Mesenchymal stem cell (in vitro differentiated cells and primary cell): ENCODE data around the gene VAMP4.

Source experiments
- DNase-seq: peaks from one replicate; pipeline ENCODE4 v3.0.0-alpha.2; 2013
- H2AFZ ChIP-seq: one replicate; pipeline ENCODE4 v1.6.1; 2013; ENCODE audit warnings: low read depth, mild to moderate bottlenecking, control low read depth, inconsistent platforms, low read length, moderate library complexity
- H2AK5ac ChIP-seq: 2 replicates; pipeline ENCODE4 v1.6.1; 2013; ENCODE audit warnings: low read length, moderate library complexity, mild to moderate bottlenecking, inconsistent platforms; ENCODE audit not compliant: severe bottlenecking
- H2BK120ac ChIP-seq: one replicate; pipeline ENCODE4 v1.6.1; 2013; ENCODE audit warnings: low read depth, mild to moderate bottlenecking, inconsistent platforms, low read length, moderate library complexity
- H2BK12ac ChIP-seq, 2 experiments: one replicate each; pipeline ENCODE4 v1.6.1; 2013; ENCODE audit warnings: inconsistent platforms in 2 of 2, low read length in 2 of 2, mild to moderate bottlenecking in 2 of 2, moderate library complexity in 2 of 2, control low read depth in 1 of 2
- H2BK15ac ChIP-seq: one replicate; pipeline ENCODE4 v1.6.1; 2013; ENCODE audit warnings: mild to moderate bottlenecking, low read depth, inconsistent platforms; ENCODE audit not compliant: poor library complexity, severe bottlenecking
- H2BK5ac ChIP-seq: 2 replicates; pipeline ENCODE4 v1.6.1; 2013; ENCODE audit warnings: low read depth, mild to moderate bottlenecking, low read length, control low read depth, inconsistent platforms; ENCODE audit not compliant: poor library complexity, severe bottlenecking
- H3K14ac ChIP-seq, 2 experiments: one replicate each; pipeline ENCODE4 v1.6.1; 2013; ENCODE audit warnings: inconsistent platforms in 2 of 2, low read length in 2 of 2, control low read depth in 1 of 2, mild to moderate bottlenecking in 1 of 2, moderate library complexity in 1 of 2
- H3K18ac ChIP-seq, 2 experiments: one replicate each; pipeline ENCODE4 v1.6.1; 2013; ENCODE audit warnings: inconsistent platforms in 2 of 2, low read length in 2 of 2, control low read depth in 1 of 2, low read depth in 1 of 2, mild to moderate bottlenecking in 1 of 2
- H3K23ac ChIP-seq, 2 experiments: one replicate each; pipeline ENCODE4 v1.6.1; 2013; ENCODE audit warnings: inconsistent platforms in 2 of 2, low read length in 2 of 2, mild to moderate bottlenecking in 2 of 2, moderate library complexity in 2 of 2, control low read depth in 1 of 2
- H3K27ac ChIP-seq: 2 replicates; pipeline ENCODE4 v1.5.1; 2013; ENCODE audit warnings: mild to moderate bottlenecking, moderate library complexity, low read length, control low read depth, inconsistent platforms; ENCODE audit not compliant: poor library complexity, severe bottlenecking
- H3K27me3 ChIP-seq, 2 experiments: 2 replicates each; pipeline versions ENCODE4 v1.6.1 to v1.7.0; 2013; ENCODE audit warnings: low read length in 2 of 2, mild to moderate bottlenecking in 2 of 2, moderate library complexity in 2 of 2, control low read depth in 1 of 2, inconsistent platforms in 1 of 2; ENCODE audit not compliant: control insufficient read depth in 1 of 2, insufficient read depth in 1 of 2
- H3K36me3 ChIP-seq, 2 experiments: 2 replicates each; pipeline versions ENCODE4 v1.6.1 to v1.7.0; 2013; ENCODE audit warnings: low read length in 2 of 2, control low read depth in 1 of 2, inconsistent platforms in 1 of 2, low read depth in 1 of 2, mild to moderate bottlenecking in 1 of 2; ENCODE audit not compliant: insufficient read depth in 2 of 2, control insufficient read depth in 1 of 2
- H3K4ac ChIP-seq, 2 experiments: one replicate each; pipeline ENCODE4 v1.6.1; 2013; ENCODE audit warnings: inconsistent platforms in 2 of 2, low read length in 2 of 2, mild to moderate bottlenecking in 2 of 2, moderate library complexity in 2 of 2, control low read depth in 1 of 2, low read depth in 1 of 2
- H3K4me1 ChIP-seq: 2 replicates; pipeline ENCODE4 v1.6.1; 2013; ENCODE audit warnings: low read depth, low read length, control low read depth; ENCODE audit not compliant: control insufficient read depth, insufficient read depth
- H3K4me2 ChIP-seq: 2 replicates; pipeline ENCODE4 v1.6.1; 2013; ENCODE audit warnings: low read length, mild to moderate bottlenecking, inconsistent platforms; ENCODE audit not compliant: poor library complexity, severe bottlenecking
- H3K4me3 ChIP-seq, 2 experiments: 2 replicates each; pipeline versions ENCODE4 v1.5.1 to v1.7.0; 2013; ENCODE audit warnings: low read length in 2 of 2, mild to moderate bottlenecking in 2 of 2, control low read depth in 1 of 2, low read depth in 1 of 2; ENCODE audit not compliant: insufficient read depth in 1 of 2
- H3K79me1 ChIP-seq: replicated peaks from 2 replicates; pipeline ENCODE4 v1.6.1; 2013; ENCODE audit warnings: mild to moderate bottlenecking, control low read depth, low read length, inconsistent platforms; ENCODE audit not compliant: poor library complexity, severe bottlenecking
- H3K9ac ChIP-seq: 2 replicates; pipeline ENCODE4 v1.7.0; 2013; ENCODE audit warnings: mild to moderate bottlenecking, low read length, moderate library complexity
- H3K9me3 ChIP-seq: 2 replicates; pipeline ENCODE4 v1.7.0; 2013; ENCODE audit warnings: mild to moderate bottlenecking, low read length; ENCODE audit not compliant: control insufficient read depth
- H4K8ac ChIP-seq: one replicate; pipeline ENCODE4 v1.6.1; 2013; ENCODE audit warnings: inconsistent platforms, mild to moderate bottlenecking, low read length, moderate library complexity
- H4K91ac ChIP-seq: one replicate; pipeline ENCODE4 v1.6.1; 2013; ENCODE audit warnings: mild to moderate bottlenecking, low read length, inconsistent platforms
- WGBS: methylation state at CpG from one replicate; pipeline ENCODE4 v1.1.7; 2013; ENCODE audit warnings: mixed read lengths; 5-methylcytosine and 5-hydroxymethylcytosine counted together

The VAMP4 gene

DNA sequence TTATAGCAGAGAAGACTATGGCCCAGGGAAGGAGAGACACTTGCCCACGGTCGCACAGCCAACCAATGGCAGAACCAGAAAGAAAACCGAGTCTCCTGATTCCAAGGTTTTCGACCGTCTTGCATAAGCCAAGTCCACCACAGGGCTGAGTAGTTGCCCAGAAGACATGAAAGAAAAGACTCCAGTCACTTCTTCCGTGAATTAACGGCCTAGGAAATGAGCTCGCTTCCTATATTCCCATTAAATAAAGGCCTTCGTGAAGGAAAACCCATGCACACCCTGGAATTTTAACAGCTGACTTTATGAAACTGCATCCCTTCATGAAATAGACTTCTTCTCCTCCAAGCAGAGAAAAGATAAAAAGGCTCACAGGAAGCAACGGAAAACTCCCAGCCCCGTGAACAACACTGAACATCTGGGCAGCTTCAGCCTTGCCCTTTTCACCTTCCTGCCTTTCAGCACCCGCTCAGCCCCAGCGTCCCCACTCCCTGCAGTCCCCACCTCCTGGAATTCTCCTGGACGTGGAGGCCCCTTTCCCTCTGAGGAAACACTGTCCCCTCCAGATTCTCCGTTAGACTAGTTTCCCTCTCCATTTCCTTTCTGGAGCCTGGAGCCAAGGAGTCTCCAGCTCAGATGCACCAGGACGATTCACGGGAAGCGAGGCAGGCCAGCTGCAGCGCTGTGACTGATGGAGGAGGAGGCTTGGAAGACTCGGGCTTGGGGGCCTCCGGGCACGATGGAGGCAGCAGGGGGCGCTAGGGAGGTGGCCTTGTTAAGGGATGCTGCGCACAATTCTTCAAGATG lies 86.7 kb downstream of the VAMP4 start:
- Histone ChIP-seq H3K23ac (no peak overlapping the region), H4K8ac (peak overlapping the region; percentile 0), H3K36me3 (no peaks in the 10 kb centered on the region), H4K91ac (peak overlapping the region; percentile 21), H3K4ac (no peak overlapping the region), H2BK15ac (no peak overlapping the region), H2BK5ac (no peak overlapping the region), H3K4me1 (peaks cover 8% of the 10 kb centered on the region), H3K79me1 (no peaks in the 10 kb centered on the region), H2BK12ac (no peak overlapping the region), H2AK5ac (no peak overlapping the region), H3K9me3 (no peaks in the 10 kb centered on the region), H3K27ac (no peak overlapping the region), H3K14ac (no peak overlapping the region), H2AFZ (peak overlapping the region; percentile 29), H3K4me3 (peak overlapping the region in 1 of 2 experiments; percentile 61), H3K18ac (peak overlapping the region in 1 of 2 experiments; percentile 37), H2BK120ac (no peak overlapping the region), H3K4me2 (no peak overlapping the region), H3K27me3 (peaks cover 0 to 4% of the 10 kb centered on the region in 2 experiments), H3K9ac (peak overlapping the region; percentile 68)
- peak; percentile 43 for DNase-seq
- 38% methylated on average over 24 of the region's 24 CpGs for WGBS

DNA sequence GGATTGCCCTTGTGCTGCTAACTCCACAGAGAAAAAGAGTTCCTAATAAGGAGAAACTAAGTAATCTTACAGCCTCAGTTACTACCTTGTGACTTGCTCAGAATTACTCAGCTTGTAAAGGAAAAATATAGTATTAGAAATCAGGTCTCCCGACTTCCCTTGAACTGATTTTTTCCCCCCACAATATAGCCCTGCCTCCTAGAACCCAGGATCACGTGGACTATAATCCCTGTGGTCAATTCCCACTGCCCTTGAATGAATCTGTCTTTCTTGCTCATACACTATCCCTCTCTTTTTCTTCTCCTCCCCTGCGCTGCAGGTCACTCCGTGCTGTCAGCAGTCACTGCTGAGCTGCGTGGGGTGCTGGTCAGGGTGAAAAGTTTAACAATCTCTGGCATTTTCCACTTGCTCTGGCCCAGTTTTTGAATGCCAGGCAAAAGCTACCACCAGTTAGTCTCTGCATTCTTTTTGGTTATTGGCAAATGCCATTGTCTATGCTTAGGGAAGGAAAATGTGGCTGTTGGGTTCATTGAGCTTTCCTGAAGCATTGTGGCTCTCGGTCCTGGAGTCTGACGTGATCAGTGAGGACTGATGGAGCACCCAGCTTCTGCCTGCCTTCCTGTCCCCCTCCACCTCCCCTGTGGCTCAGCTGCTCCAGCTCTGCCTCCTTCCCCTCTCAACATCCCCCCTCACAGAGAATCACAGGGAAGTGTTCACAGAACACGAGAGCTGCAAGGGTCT lies 87.5 kb downstream of the VAMP4 start:
- H3K18ac ChIP-seq, result peak overlapping the region in 1 of 2 experiments; percentile 6
- H2BK15ac ChIP-seq, result no peak overlapping the region
- H3K4me3 ChIP-seq, result peak overlapping the region in 1 of 2 experiments; percentile 61
- WGBS, result 69% methylated on average over 8 of the region's 8 CpGs
- H3K23ac ChIP-seq, result no peak overlapping the region
- H3K4me1 ChIP-seq, result peaks cover 8% of the 10 kb centered on the region
- H2AK5ac ChIP-seq, result no peak overlapping the region
- peaks cover 0 to 4% of the 10 kb centered on the region in 2 experiments for H3K27me3 ChIP-seq
- H3K4ac ChIP-seq, result no peak overlapping the region
- H4K91ac ChIP-seq, result no peak overlapping the region
- DNase-seq, result peak; percentile 6
- no peak overlapping the region for H2BK120ac ChIP-seq
- H3K4me2 ChIP-seq, result no peak overlapping the region
- peak overlapping the region in 1 of 2 experiments; percentile 3 for H3K14ac ChIP-seq
- no peak overlapping the region for H2AFZ ChIP-seq
- no peak overlapping the region for H2BK5ac ChIP-seq
- H3K9me3 ChIP-seq, result no peaks in the 10 kb centered on the region
- H3K36me3 ChIP-seq, result no peaks in the 10 kb centered on the region
- no peak overlapping the region for H3K27ac ChIP-seq
- H2BK12ac ChIP-seq, result no peak overlapping the region
- no peaks in the 10 kb centered on the region for H3K79me1 ChIP-seq
- peak overlapping the region; percentile 68 for H3K9ac ChIP-seq
- no peak overlapping the region for H4K8ac ChIP-seq

DNA sequence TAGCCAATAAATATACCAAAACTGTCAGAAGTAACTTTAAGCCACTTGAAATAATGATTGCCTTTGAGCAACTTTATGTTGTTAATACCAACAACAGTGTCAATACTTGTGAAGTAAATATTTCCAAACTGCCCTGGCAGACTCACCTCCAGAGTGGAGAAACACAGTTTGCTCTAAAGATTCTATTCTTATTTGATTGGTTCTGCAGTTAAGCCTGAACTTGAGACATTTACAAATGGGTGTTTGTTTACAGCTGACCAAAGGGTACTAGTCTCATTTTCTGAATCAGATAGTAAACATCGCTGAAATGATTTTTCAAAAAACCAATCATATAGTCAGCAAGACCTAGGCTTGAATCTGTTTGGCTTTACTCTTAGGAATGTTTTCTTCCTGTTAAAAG lies 88.1 kb downstream of the VAMP4 start:
- DNase-seq, result peak; percentile 8
- H3K27me3 ChIP-seq, result peaks cover 0 to 4% of the 10 kb centered on the region in 2 experiments

DNA sequence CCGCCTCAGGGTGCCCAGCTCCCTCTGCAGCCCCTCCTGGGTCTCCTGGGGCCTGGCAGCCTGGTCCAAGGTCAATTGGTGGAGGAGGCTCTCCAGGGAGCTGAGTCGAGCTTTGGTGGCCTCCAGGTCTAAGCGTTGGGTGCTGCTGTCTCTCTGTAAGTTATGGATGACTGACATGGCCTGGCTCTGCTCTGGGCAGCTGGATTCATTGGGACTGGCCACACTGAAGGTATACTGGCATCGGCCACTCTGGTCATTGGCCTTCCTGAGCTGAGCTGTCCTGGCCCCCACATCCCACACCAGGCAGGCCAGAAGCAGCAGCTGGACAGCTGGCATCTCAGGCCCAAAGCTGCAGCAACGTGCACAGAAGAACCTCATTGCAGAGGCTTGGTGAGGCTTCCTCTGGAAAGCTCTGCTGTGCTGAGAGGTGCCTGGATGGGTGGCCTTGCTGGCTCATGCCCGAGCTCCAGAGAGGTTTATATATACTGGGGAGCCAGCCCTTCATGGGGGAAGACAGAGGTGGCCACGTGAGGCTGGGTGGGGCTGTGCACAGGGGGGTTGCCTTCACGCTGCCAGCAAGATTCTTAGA lies 89.5 kb downstream of the VAMP4 start, which contains the start of gene MYOC:
Gene MYOC (minus strand): TSS at position 455 of the 589 bp plus-strand sequence. CDS start 77 bp downstream, at position 378.
- no peak for DNase-seq
- Histone ChIP-seq H3K14ac (peak within 1 kb of the TSS in 1 of 2 experiments; percentile 74), H3K9me3 (no peaks in the 10 kb centered on the region), H3K4ac (no peak within 1 kb of the TSS), H3K27ac (no peak within 1 kb of the TSS), H2BK15ac (no peak within 1 kb of the TSS), H2BK12ac (no peak within 1 kb of the TSS), H4K8ac (no peak within 1 kb of the TSS), H3K23ac (no peak within 1 kb of the TSS), H3K18ac (no peak within 1 kb of the TSS), H2AK5ac (no peak within 1 kb of the TSS), H3K36me3 (no peaks in the 10 kb centered on the region), H3K4me2 (no peak within 1 kb of the TSS), H3K4me1 (peaks cover 8% of the 10 kb centered on the region), H2BK5ac (no peak within 1 kb of the TSS), H2BK120ac (no peak within 1 kb of the TSS), H3K4me3 (no peak within 1 kb of the TSS), H2AFZ (no peak within 1 kb of the TSS), H3K27me3 (peaks cover 0 to 4% of the 10 kb centered on the region in 2 experiments), H3K9ac (peak within 1 kb of the TSS; percentile 68), H3K79me1 (no peaks in the 10 kb centered on the region), H4K91ac (no peak within 1 kb of the TSS)
- WGBS, result 86% methylated on average over 8 of the region's 8 CpGs

More for the DNA sequence above, 88.1 kb downstream of the VAMP4 start:
- Histone ChIP-seq H3K18ac (no peak overlapping the region), H3K14ac (no peak overlapping the region), H3K4me2 (no peak overlapping the region), H3K36me3 (no peaks in the 10 kb centered on the region), H2BK12ac (no peak overlapping the region), H3K27ac (no peak overlapping the region), H2AK5ac (no peak overlapping the region), H4K8ac (no peak overlapping the region), H3K4me3 (peak overlapping the region in 1 of 2 experiments; percentile 61), H3K9me3 (no peaks in the 10 kb centered on the region), H2BK15ac (no peak overlapping the region), H3K4ac (no peak overlapping the region), H3K79me1 (no peaks in the 10 kb centered on the region), H2AFZ (no peak overlapping the region), H4K91ac (no peak overlapping the region), H3K4me1 (peaks cover 8% of the 10 kb centered on the region), H2BK5ac (no peak overlapping the region), H3K9ac (peak overlapping the region; percentile 68), H3K23ac (no peak overlapping the region), H2BK120ac (no peak overlapping the region)
- no CpG with 5 or more reads among the region's 1 CpG for WGBS
